ENCODE data around the gene KCNH1. TPM values are rescaled to one million over a fixed set of nuclear protein-coding genes. Genes with fewer than 3 reads are reported as not detected.
A peak's percentile ranks its signal among the peaks of the same experiment; 100 is the strongest.

The KCNH1 gene
- total RNA-seq, 2 donors from 2014 or later: 3.2 to 3.5 TPM

DNA sequence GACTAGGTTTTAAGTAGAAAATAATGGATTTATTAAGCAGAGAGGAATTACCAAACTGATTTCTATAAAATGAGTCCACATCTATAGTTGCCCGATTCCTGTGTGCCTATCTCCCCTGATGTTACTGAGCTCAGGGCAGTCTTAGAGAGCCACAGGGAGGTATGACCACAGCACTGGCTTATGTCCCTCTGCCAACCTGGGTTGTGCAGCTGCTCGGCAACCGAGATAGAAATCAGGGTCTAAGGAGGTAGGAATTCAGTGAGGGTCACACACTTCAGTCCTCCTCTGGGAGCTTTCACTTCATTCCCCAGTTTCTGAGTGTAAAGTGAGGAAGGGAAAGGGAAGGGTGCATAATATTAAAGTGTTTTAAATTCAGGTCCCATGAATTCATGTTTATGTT, 386.8 kb downstream of the KCNH1 start:
- WGBS, 2 experiments (ENCODE audit: insufficient coverage in 1 of 2, insufficient read length in 1 of 2): 87% methylated on average over 3 of the region's 3 CpGs; no CpG with 5 or more reads in 1 of the 2 experiments
- Mint-ChIP-seq H3K27me3 (ENCODE audit: insufficient read depth) (peaks cover 19% of the 10 kb centered on the region), H3K36me3 (ENCODE audit: low read depth) (no peaks in the 10 kb centered on the region), H3K27ac (no peak overlapping the region), H3K4me3 (no peak overlapping the region), H3K9me3 (no peaks in the 10 kb centered on the region), H3K4me1 (no peaks in the 10 kb centered on the region)
- DNase-seq: no peak
- Histone ChIP-seq H3K27me3 (ENCODE audit: control insufficient read depth, insufficient read depth, low read length, poor library complexity, severe bottlenecking) (peaks cover 43% of the 10 kb centered on the region), H3K36me3 (ENCODE audit: control insufficient read depth, insufficient read depth, low read length) (no peaks in the 10 kb centered on the region), H3K9me3 (ENCODE audit: control insufficient read depth, low read length) (no peaks in the 10 kb centered on the region), H3K4me1 (ENCODE audit: control insufficient read depth, insufficient read depth, low read length) (no peaks in the 10 kb centered on the region), H3K27ac (ENCODE audit: low read depth, low read length) (no peak overlapping the region), H3K9ac (ENCODE audit: extremely low read depth, low read length, poor library complexity, severe bottlenecking) (no peak overlapping the region), H3K4me3 (ENCODE audit: low read length) (no peak overlapping the region)
- TF ChIP-seq, protein P1, sequence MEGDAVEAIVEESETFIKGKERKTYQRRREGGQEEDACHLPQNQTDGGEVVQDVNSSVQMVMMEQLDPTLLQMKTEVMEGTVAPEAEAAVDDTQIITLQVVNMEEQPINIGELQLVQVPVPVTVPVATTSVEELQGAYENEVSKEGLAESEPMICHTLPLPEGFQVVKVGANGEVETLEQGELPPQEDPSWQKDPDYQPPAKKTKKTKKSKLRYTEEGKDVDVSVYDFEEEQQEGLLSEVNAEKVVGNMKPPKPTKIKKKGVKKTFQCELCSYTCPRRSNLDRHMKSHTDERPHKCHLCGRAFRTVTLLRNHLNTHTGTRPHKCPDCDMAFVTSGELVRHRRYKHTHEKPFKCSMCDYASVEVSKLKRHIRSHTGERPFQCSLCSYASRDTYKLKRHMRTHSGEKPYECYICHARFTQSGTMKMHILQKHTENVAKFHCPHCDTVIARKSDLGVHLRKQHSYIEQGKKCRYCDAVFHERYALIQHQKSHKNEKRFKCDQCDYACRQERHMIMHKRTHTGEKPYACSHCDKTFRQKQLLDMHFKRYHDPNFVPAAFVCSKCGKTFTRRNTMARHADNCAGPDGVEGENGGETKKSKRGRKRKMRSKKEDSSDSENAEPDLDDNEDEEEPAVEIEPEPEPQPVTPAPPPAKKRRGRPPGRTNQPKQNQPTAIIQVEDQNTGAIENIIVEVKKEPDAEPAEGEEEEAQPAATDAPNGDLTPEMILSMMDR (conservative IDR thresholded peaks at IDR 0.05): no peak

DNA sequence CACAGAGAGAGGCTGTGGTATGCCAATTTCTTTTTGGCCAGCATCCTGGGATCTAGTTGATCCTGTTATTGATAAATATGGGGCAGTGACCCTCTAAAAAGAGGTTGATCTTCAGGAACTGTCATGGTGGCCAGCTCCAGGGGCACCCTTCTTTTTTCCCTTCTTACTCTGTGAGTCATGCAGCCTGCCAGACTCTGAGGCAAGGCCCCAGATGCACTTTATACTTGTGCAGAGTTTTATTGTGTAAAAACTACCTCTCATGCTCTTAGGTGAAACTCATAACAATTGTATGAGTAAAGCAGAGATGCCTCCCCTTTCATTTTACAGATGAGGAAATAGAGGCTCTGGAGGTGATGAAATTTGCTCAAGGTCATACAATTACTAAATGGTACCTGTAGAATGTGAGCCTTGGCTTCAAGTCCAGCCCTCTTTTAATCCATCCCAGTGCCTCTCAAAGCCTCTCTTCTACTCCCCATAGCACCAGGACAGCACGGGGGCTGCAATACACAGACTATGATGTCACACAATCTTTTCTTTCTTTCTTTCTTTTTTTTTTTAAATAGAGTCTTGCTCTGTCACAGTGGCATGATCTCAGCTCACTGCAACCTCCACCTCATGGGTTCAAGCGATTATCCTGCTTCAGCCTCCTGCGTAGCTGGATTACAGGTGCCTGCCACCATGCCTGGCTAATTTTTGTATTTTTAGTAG, 387.8 kb downstream of the KCNH1 start:
- Histone ChIP-seq H3K36me3 (ENCODE audit: control insufficient read depth, insufficient read depth, low read length) (no peaks in the 10 kb centered on the region), H3K9ac (ENCODE audit: extremely low read depth, low read length, poor library complexity, severe bottlenecking) (no peak overlapping the region), H3K27me3 (ENCODE audit: control insufficient read depth, insufficient read depth, low read length, poor library complexity, severe bottlenecking) (peaks cover 34% of the 10 kb centered on the region), H3K9me3 (ENCODE audit: control insufficient read depth, low read length) (no peaks in the 10 kb centered on the region), H3K4me1 (ENCODE audit: control insufficient read depth, insufficient read depth, low read length) (no peaks in the 10 kb centered on the region), H3K4me3 (ENCODE audit: low read length) (no peak overlapping the region), H3K27ac (ENCODE audit: low read depth, low read length) (no peak overlapping the region)
- peaks cover 10% of the 10 kb centered on the region for H3K27me3 Mint-ChIP-seq (ENCODE audit: insufficient read depth)
- 75 to 76% methylated on average over 2 to 3 of the region's 3 CpGs for WGBS, 2 experiments (ENCODE audit: insufficient coverage in 1 of 2, insufficient read length in 1 of 2)
- H3K4me1 Mint-ChIP-seq: no peaks in the 10 kb centered on the region
- no peak overlapping the region for H3K27ac Mint-ChIP-seq
- TF ChIP-seq, protein P1 (conservative IDR thresholded peaks at IDR 0.05): no peak
- H3K36me3 Mint-ChIP-seq (ENCODE audit: low read depth): no peaks in the 10 kb centered on the region
- H3K4me3 Mint-ChIP-seq: no peak overlapping the region
- DNase-seq: no peak
- no peaks in the 10 kb centered on the region for H3K9me3 Mint-ChIP-seq

DNA sequence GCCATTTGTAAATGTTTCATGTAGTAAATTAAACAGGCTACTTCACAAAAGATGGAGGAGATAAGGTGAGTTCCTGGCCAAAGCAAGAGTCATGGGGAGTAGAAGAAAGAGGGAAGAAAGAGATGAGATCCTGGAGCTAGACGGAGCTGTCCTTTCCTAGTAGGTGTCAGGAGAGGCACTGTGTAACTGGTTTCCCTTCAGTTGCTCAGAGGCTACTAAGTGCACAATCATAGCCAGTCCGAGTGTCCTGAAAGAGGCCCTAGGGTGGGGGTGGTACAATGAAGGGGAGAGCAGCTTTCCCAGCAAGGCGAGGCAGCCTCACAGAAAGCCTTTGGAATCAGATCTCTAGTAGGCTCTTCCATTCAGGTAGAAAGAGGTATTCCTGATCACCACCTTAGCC, 390.9 kb downstream of the KCNH1 start:
- peaks cover 5% of the 10 kb centered on the region for H3K27me3 ChIP-seq (ENCODE audit: control insufficient read depth, insufficient read depth, low read length, poor library complexity, severe bottlenecking)
- no peak overlapping the region for H3K4me3 Mint-ChIP-seq
- H3K4me3 ChIP-seq (ENCODE audit: low read length): no peak overlapping the region
- H3K27me3 Mint-ChIP-seq (ENCODE audit: insufficient read depth): no peaks in the 10 kb centered on the region
- TF ChIP-seq, protein P1 (conservative IDR thresholded peaks at IDR 0.05): peak; percentile 22
- H3K9me3 ChIP-seq (ENCODE audit: control insufficient read depth, low read length): no peaks in the 10 kb centered on the region
- no peaks in the 10 kb centered on the region for H3K4me1 Mint-ChIP-seq
- no peaks in the 10 kb centered on the region for H3K36me3 Mint-ChIP-seq (ENCODE audit: low read depth)
- no peak for DNase-seq
- H3K4me1 ChIP-seq (ENCODE audit: control insufficient read depth, insufficient read depth, low read length): no peaks in the 10 kb centered on the region
- no peaks in the 10 kb centered on the region for H3K36me3 ChIP-seq (ENCODE audit: control insufficient read depth, insufficient read depth, low read length)
- H3K9me3 Mint-ChIP-seq: no peaks in the 10 kb centered on the region
- no peak overlapping the region for H3K27ac ChIP-seq (ENCODE audit: low read depth, low read length)
- no peak overlapping the region for H3K9ac ChIP-seq (ENCODE audit: extremely low read depth, low read length, poor library complexity, severe bottlenecking)
- no peak overlapping the region for H3K27ac Mint-ChIP-seq
- WGBS, 2 experiments (ENCODE audit: insufficient coverage in 1 of 2, insufficient read length in 1 of 2): 83 to 85% methylated on average over 3 of the region's 3 CpGs

All from endodermal cell (in vitro differentiated cells).